ENCODE data around the gene SPINT1. TPM values are rescaled to one million over a fixed set of nuclear protein-coding genes. Genes with fewer than 3 reads are reported as not detected.

The SPINT1 gene
- total and polyA plus RNA-seq, 2 of the 13 experiments (the other 11 are each of a cell fraction or from before 2014, with no cell fraction given), result 0.49 to 2.5 TPM

DNA sequence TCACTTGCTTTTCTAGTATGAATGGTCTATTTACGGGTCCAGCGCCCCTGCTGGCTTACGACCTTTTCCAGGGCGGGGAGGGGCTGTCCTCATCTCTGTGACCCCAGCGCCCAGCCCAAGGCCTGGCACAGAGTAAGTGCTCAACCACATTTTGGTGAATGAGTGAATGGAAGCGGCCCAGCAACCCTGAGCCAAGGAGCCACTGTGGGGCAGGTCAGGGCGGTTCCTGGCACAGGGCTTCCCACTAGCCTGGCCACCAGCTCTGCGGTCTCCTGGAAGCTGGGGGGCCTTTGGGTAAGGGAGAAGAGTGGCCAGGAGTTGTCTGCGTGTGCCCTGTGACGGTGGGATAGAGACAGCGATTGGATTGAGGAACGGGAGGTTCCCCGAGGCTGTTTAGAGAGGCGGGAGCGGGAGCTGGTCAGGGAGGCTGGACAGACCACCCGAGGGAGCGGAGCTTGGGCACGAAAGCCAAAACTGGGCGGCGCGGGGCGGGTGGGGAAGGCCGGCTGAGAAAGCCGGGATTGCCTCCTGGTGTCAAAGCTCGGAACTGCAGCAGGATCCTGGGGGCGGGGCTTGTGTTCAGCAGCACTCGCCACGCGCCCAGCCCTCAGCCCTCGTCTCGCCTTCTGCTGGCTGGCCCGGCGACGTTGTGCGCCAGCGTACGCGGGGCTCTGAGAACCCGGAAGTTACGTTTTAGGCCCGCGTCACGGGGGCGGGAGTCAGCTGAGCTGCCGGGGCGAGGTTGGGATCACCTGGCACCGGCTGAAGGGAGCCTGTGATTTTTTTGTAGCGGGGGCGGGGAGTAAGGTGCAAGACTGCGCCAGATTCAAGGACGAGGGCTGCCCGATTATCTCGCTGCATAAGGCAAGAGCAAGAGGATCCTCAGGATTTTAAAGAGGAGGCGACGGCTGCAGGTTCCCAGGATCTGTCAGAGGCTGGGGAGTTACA is 50.2 kb downstream of the SPINT1 start, which contains the start of gene VPS18:
Gene VPS18, plus strand, starts transcription at position 718 of the 948 bp plus-strand sequence. CDS start 319 bp downstream, outside the sequence.
- H3K36me3 ChIP-seq (replicated peaks in 1 of 2; ENCODE audit: control insufficient read depth in 1 of 2, insufficient read depth in 2 of 2, low read length in 2 of 2), result peaks cover 7 to 18% of the 10 kb centered on the region in 2 experiments
- no peaks in the 10 kb centered on the region for H3K27me3 ChIP-seq (ENCODE audit: control insufficient read depth in 1 of 2, insufficient read depth in 2 of 2, low read length in 2 of 2)
- CTCF ChIA-PET (ENCODE audit: low intra/inter-chr PET ratio, low total read pairs), result interaction anchor here (5.3 kb wide), 1 partner anchor 36 kb away, joined by 80 read pairs; no protein-coding TSS in a partner anchor
- ATAC-seq (peak; percentile 90), DNase-seq (ENCODE audit: low spot score) (peak; percentile 90), FAIRE-seq (peak; percentile 76)
- H3K9ac ChIP-seq (ENCODE audit: insufficient read depth, low read depth, low read length), result peak within 1 kb of the TSS; percentile 86
- H4K20me1 ChIP-seq (ENCODE audit: insufficient read depth, low read length), result no peaks in the 10 kb centered on the region
- intact Hi-C loops (cut with micrococcal nuclease; ENCODE audit: unreplicated experiment), result loop anchor here (5.0 kb wide), 2 partner anchors 147 to 192 kb away; no protein-coding TSS in a partner anchor
- in situ Hi-C loops (cut with HindIII; ENCODE audit: extremely low pct_ligation_motif_present, low pct_unique_long_range_greater_than_20kb), result loop anchor here (5.0 to 10.0 kb wide), 3 partner anchors 37 to 309 kb away; partner anchors contain the start of gene RAD51
- POLR2A ChIA-PET, result interaction anchor here (0.5 to 2.3 kb wide), 19 partner anchors 10 to 423 kb away, joined by 3 to 40 read pairs (median 4); partner anchors contain the start of genes DNAJC17, GCHFR, INO80 and RAD51
- no peak within 1 kb of the TSS for H2AFZ ChIP-seq (ENCODE audit: low read length)
- peak within 1 kb of the TSS; percentile 87 to 98 (median 89) for H3K4me3 ChIP-seq (replicated peaks in 1 of 3; ENCODE audit: insufficient read depth in 1 of 3, low read depth in 2 of 3, low read length in 3 of 3)
- peak within 1 kb of the TSS; percentile 82 for H3K27ac ChIP-seq (ENCODE audit: extremely low read length, insufficient read depth, low read length)
- H3K9me3 ChIP-seq (ENCODE audit: low read length), result no peaks in the 10 kb centered on the region
- peaks cover 36% of the 10 kb centered on the region for H3K4me1 ChIP-seq (ENCODE audit: insufficient read depth, low read length)
- WGBS (ENCODE audit: low lambda C conversion rate), result 8% methylated on average over 16 of the region's 55 CpGs
- BruUV-seq (replicated peaks), result no TSS peak
- peaks cover 17% of the 10 kb centered on the region for H3K79me2 ChIP-seq (ENCODE audit: insufficient read depth, low read length)
- H3K4me2 ChIP-seq (ENCODE audit: low read depth, low read length), result peak within 1 kb of the TSS; percentile 96
- TF ChIP-seq, protein P1, sequence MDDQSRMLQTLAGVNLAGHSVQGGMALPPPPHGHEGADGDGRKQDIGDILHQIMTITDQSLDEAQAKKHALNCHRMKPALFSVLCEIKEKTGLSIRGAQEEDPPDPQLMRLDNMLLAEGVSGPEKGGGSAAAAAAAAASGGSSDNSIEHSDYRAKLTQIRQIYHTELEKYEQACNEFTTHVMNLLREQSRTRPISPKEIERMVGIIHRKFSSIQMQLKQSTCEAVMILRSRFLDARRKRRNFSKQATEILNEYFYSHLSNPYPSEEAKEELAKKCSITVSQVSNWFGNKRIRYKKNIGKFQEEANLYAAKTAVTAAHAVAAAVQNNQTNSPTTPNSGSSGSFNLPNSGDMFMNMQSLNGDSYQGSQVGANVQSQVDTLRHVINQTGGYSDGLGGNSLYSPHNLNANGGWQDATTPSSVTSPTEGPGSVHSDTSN (CRISPR knock-in tag; IDR thresholded peaks at IDR 0.05; ENCODE audit: borderline replicate concordance), result no peak
- no peak for TF ChIP-seq SRSF9 (IDR thresholded peaks at IDR 0.05; ENCODE audit: borderline replicate concordance, insufficient read depth, low read depth, low read length, poor library complexity, severe bottlenecking)
- no peak for TF ChIP-seq RFXAP (CRISPR knock-in tag; IDR thresholded peaks at IDR 0.05; ENCODE audit: borderline replicate concordance)
- peak; percentile 52 to 60; a peak in 2 of 4 replicates for TF ChIP-seq POLR2A (IDR thresholded peaks at IDR 0.05; ENCODE audit: insufficient read depth in 1 of 2, low read depth in 2 of 2, low read length in 2 of 2)
- TF ChIP-seq BRCA1 (CRISPR knock-in tag; IDR thresholded peaks at IDR 0.05), result no peak
- TF ChIP-seq, protein P2, sequence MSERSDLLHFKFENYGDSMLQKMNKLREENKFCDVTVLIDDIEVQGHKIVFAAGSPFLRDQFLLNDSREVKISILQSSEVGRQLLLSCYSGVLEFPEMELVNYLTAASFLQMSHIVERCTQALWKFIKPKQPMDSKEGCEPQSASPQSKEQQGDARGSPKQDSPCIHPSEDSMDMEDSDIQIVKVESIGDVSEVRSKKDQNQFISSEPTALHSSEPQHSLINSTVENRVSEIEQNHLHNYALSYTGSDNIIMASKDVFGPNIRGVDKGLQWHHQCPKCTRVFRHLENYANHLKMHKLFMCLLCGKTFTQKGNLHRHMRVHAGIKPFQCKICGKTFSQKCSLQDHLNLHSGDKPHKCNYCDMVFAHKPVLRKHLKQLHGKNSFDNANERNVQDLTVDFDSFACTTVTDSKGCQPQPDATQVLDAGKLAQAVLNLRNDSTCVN (CRISPR knock-in tag; IDR thresholded peaks at IDR 0.05; ENCODE audit: borderline replicate concordance), result no peak
- peak; percentile 94 for TF ChIP-seq HOXA3 (CRISPR knock-in tag; IDR thresholded peaks at IDR 0.05)
- no peak for TF ChIP-seq KAT7 (CRISPR knock-in tag; IDR thresholded peaks at IDR 0.05; ENCODE audit: borderline replicate concordance)
- no peak for TF ChIP-seq ZNF10 (CRISPR knock-in tag; IDR thresholded peaks at IDR 0.05; ENCODE audit: borderline replicate concordance, low read depth)
- peak; percentile 42; the same call in 1 of the 2 replicates for TF ChIP-seq ZNF614 (CRISPR knock-in tag; IDR thresholded peaks at IDR 0.05; ENCODE audit: borderline replicate concordance)
- 0 out of 2 replicates have a peak, but pooled peaks have one; percentile 12 for TF ChIP-seq HNF4A (CRISPR knock-in tag; IDR thresholded peaks at IDR 0.05)
- TF ChIP-seq ZNF781 (CRISPR knock-in tag; IDR thresholded peaks at IDR 0.05; ENCODE audit: borderline replicate concordance, not compliant biosample characterization), result no peak
- 0 out of 2 replicates have a peak, but pooled peaks have one; percentile 59 for TF ChIP-seq GFI1 (CRISPR knock-in tag; IDR thresholded peaks at IDR 0.05; ENCODE audit: borderline replicate concordance)
- peak; percentile 48; the same call in 1 of the 2 replicates for TF ChIP-seq ZNF441 (CRISPR knock-in tag; IDR thresholded peaks at IDR 0.05; ENCODE audit: borderline replicate concordance)
- 0 out of 2 replicates have a peak, but pooled peaks have one; percentile 38 for TF ChIP-seq ZKSCAN1 (IDR thresholded peaks at IDR 0.05; ENCODE audit: low read length)
- no peak; the same call in 1 of the 2 replicates for TF ChIP-seq ZNF878 (CRISPR knock-in tag; IDR thresholded peaks at IDR 0.05)
- TF ChIP-seq, protein P3, sequence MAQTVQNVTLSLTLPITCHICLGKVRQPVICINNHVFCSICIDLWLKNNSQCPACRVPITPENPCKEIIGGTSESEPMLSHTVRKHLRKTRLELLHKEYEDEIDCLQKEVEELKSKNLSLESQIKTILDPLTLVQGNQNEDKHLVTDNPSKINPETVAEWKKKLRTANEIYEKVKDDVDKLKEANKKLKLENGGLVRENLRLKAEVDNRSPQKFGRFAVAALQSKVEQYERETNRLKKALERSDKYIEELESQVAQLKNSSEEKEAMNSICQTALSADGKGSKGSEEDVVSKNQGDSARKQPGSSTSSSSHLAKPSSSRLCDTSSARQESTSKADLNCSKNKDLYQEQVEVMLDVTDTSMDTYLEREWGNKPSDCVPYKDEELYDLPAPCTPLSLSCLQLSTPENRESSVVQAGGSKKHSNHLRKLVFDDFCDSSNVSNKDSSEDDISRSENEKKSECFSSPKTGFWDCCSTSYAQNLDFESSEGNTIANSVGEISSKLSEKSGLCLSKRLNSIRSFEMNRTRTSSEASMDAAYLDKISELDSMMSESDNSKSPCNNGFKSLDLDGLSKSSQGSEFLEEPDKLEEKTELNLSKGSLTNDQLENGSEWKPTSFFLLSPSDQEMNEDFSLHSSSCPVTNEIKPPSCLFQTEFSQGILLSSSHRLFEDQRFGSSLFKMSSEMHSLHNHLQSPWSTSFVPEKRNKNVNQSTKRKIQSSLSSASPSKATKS (CRISPR knock-in tag; IDR thresholded peaks at IDR 0.05), result no peak
- peak; percentile 65 for TF ChIP-seq ZBTB38 (CRISPR knock-in tag; IDR thresholded peaks at IDR 0.05)
